Stimulated activated CD4-positive, alpha-beta T cell treated with anti-CD3 and anti-CD28 coated beads, Interleukin-15, amount 100 ng/mL, for 24 hours (primary cell): Measurements from ENCODE around the gene ACTMAP.
"Not testable (repeated sequence)": the region's sequence is repeated elsewhere in the genome, so short reads cannot be mapped to it uniquely, and the experiment has no call there.

Experiments
- DNase-seq: peaks from one replicate; pipeline ENCODE4 v3.0.0-alpha.2; 2020

ACTMAP gene

GRCh38 chr19:40750058-40750873, at the start of gene ACTMAP:
ACTMAP (minus strand) TSS chr19:40750477; CDS start chr19:40749803, 674 bp downstream.
- peak; percentile 99 for DNase-seq

- DNase-seq = peak; percentile 46
These were observed 49.5 kb upstream of the ACTMAP start for GRCh38 chr19:40799558-40800338.

GRCh38 chr19:40798683-40799557, 48.6 kb upstream of the ACTMAP start, which contains the start of gene EGLN2:
EGLN2 (plus strand) TSS chr19:40799191; CDS start chr19:40800573, 1,382 bp downstream.
- peak; percentile 100 for DNase-seq

GRCh38 chr19:40797963-40798682, 47.8 kb upstream of the ACTMAP start:
- DNase-seq = peak; percentile 76

- no peak for DNase-seq
These were observed 47.1 kb upstream of the ACTMAP start for GRCh38 chr19:40797166-40797962.

GRCh38 chr19:40791996-40792395, 41.7 kb upstream of the ACTMAP start:
- no peak for DNase-seq

DNA sequence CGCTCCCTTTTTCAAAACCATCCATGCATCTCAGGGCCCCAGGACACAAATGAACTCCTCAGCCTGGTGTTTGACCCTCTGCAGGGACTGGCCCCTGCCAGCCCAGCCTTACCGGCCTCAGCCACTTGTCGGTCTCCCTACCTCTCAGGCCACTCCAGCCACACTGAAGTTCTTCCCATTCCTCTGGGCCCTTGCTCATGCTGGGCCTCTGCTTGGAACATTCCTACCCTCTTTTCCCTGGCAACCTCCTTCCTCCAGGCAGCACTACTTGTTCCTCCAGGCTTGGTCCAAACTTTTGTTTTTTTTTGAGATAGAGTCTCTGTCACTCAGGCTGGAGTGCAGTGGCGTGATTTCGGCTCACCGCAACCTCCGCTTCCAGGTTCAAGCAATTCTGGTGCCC, 41.1 kb upstream of the ACTMAP start:
- DNase-seq = no peak

GRCh38 chr19:40786060-40787037, 36.1 kb upstream of the ACTMAP start:
- DNase-seq = no peak

DNA sequence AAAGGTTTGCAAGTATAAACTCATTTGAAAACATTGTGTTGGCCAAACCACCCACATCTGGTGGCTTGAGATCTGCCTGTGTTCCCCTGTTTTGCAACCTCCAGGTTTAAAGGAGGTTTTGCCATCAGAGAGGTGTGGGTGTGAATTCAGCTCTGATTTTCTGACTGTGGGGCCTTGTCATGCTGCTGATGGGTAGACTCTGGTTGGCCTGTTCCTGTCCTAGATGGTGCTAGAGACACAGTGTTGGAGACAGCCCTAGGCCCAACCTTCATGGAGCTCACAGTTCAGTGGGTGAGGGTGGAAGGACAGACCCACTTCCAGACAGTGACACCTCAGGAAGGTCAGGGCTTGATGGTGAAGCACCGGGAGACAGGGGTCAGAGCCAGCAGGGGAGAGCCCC, 35.2 kb upstream of the ACTMAP start:
- DNase-seq = no peak

- DNase-seq = not testable (repeated sequence)
These were observed 33.9 kb upstream of the ACTMAP start for GRCh38 chr19:40784146-40784545.

- DNase-seq = no peak
These were observed 33.4 kb upstream of the ACTMAP start for GRCh38 chr19:40783711-40784110.

- DNase-seq = no peak
These were observed 30.9 kb upstream of the ACTMAP start for GRCh38 chr19:40781140-40781539.

DNA sequence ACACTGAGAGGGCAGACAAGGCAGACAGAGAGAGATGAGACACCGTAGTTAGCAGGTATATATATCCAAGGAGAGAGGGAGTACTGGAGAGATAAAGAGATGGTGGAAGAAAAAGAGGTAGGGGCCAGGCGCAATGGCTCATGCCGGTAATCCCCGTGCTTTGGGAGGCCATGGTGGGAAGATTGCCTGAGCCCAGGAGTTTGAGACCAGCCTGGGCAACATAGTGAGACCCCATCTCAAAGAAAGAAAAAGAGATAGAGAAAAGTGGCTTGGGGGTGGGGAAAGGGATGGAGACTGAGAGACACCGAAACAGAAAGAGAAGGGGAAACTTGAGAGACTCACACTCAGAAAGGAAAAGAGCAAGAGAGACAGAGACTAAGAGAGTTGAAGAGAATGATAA, 30.3 kb upstream of the ACTMAP start:
- no peak for DNase-seq

DNA sequence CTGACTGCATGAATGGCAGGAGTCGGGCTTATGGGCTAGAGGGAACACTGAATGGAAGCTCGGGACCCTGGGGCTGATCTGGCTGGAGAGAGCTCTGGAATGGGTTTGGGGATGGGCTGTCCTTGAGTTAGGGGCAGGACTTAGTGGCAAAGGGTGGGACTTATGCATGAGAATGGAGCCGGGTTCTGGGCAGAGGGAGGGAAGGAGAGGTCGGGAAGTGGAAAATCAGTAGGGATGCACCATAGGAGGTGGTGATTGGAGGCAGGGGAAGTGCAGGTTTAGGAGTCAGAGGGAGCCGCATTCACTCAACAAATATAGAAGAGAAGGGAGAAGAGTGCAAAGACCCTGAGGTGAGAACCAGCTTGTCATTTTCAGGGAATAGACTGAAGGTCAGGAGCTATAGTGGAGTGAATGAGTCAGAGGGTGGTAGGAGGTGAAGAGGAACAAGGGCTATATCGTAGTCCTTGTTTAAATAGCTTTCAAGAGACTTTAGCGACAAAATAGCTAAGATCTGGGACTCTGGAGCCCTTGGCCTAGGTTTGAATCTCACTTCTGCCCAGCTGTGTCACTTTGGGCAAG, 28.5 kb upstream of the ACTMAP start:
- no peak for DNase-seq

DNA sequence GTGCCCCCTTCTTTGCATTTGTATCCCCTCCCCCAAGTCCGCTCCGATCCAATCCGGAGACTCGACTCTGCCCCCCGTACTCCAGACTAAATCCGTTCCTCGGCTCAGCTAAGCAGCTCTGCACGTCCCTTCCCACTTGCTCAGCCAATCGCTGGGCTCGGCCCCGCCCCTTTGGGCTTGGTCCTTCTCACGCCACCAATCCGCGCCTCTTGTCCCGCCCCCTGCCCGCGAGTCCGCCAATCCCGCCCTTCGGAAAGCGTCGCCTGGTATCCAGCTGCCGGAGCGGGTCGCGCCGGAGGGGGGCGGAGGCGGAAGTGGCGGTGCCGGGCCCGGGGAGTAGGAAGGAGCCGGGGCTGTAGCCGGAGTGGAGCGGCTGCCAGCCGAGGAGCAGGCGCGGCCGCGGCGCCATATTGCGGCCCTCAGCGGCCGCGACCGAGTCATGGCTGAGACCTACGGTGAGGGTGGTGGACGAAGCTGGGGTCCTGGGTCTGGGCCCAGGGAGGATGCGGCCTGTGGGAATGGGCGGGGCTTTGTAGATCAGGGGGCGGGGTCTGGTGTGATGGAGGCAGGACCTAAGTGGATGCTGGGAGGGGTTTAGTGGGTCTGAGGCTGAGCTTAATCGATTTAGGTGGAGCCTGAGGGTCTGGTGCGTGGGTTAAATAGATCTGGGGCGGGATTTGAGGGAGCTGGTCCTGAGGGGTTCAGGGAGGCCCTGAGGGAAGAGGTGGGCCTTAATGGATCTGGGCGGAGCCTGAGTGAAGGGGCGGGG, 27.8 kb upstream of the ACTMAP start, which contains the start of gene RAB4B:
Gene RAB4B, plus strand, starts transcription at position 311 of the 769 bp plus-strand sequence. Its CDS starts 129 bp downstream, at position 440.
- DNase-seq = peak; percentile 100

DNA sequence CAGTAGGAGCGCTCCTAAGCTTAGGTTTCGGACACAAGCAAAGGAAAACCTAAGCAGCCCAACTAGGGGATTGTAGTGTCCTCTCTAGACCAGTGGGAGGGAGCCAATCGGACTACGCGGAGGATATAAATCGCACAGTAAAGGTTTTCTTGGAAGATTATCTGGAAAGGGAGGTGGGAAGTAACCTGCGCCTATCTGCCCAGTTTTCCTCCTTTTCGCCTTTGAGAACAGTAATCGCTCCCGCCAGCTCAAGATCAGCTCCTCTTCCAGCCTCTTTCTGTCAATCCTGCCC, 27.3 kb upstream of the ACTMAP start:
- DNase-seq = no peak

DNA sequence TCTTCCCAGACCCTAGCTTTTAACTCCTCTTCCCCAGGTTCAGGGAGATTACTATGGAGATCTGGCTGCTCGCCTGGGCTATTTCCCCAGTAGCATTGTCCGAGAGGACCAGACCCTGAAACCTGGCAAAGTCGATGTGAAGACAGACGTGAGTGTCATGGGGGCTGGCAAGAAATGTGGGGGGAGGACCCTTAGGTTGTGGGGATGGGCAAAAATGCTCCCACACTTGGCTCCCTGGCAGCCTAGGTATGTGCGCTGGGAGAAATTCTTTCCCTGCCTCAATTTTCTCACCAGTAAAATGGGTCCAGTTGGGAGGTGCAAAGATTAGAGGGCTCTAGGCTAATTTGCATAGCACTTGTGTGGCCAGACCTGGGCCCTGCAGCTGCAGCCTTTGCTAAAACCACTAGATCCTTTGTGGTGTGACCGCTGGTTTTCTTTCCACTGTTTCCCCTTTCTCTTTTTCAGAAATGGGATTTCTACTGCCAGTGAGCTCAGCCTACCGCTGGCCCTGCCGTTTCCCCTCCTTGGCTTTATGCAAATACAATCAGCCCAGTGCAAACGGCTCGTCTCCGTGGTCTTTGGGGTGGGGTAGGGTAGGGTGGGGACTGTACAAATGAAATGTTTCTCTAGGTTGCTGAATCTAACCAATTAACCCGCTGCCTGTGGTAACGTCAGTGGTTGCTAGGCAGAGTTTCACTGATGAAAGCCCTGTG, 26.8 kb upstream of the ACTMAP start:
- peak; percentile 91 for DNase-seq

- DNase-seq = no peak
These were observed 26.1 kb upstream of the ACTMAP start for GRCh38 chr19:40776364-40776763.
